Endodermal cell (in vitro differentiated cells): ENCODE data around the gene SLC39A10. TPM values are rescaled to one million over a fixed set of nuclear protein-coding genes. Genes with fewer than 3 reads are reported as not detected.

Experiments used
- DNase-seq: peaks from one replicate; pipeline ENCODE4 v3.0.0-alpha.2; 2017
- H3K27ac ChIP-seq: 2 replicates; pipeline ENCODE4 v1.5.1; 2013; ENCODE audit warnings: mild to moderate bottlenecking, low read depth, low read length, moderate library complexity
- H3K27me3 ChIP-seq: 2 replicates; pipeline ENCODE4 v1.6.1; 2013; ENCODE audit warnings: mild to moderate bottlenecking, low read length, moderate library complexity; ENCODE audit not compliant: insufficient read depth, control insufficient read depth, poor library complexity, severe bottlenecking
- H3K36me3 ChIP-seq: 2 replicates; pipeline ENCODE4 v1.7.0; 2013; ENCODE audit warnings: mild to moderate bottlenecking, low read length, moderate library complexity; ENCODE audit not compliant: control insufficient read depth, insufficient read depth
- H3K4me1 ChIP-seq: one replicate; pipeline ENCODE4 v1.7.0; 2013; ENCODE audit warnings: low read length; ENCODE audit not compliant: control insufficient read depth, insufficient read depth
- H3K4me3 ChIP-seq: 2 replicates; pipeline ENCODE4 v1.5.1; 2013; ENCODE audit warnings: mild to moderate bottlenecking, low read length, moderate library complexity
- H3K9ac ChIP-seq: 2 replicates; pipeline ENCODE4 v1.6.1; 2013; ENCODE audit warnings: mild to moderate bottlenecking, low read length, moderate library complexity; ENCODE audit not compliant: poor library complexity, severe bottlenecking; ENCODE audit errors: extremely low read depth
- H3K9me3 ChIP-seq: 2 replicates; pipeline ENCODE4 v1.6.1; 2013; ENCODE audit warnings: mild to moderate bottlenecking, low read length, moderate library complexity; ENCODE audit not compliant: control insufficient read depth
- H3K27ac Mint-ChIP-seq: 2 replicates; pipeline ENCODE4 v1.8.0; 2020; ENCODE audit warnings: mixed read lengths
- H3K27me3 Mint-ChIP-seq: 2 replicates; pipeline ENCODE4 v1.8.0; 2021; ENCODE audit warnings: mild to moderate bottlenecking, mixed read lengths; ENCODE audit not compliant: insufficient read depth
- H3K36me3 Mint-ChIP-seq: 2 replicates; pipeline ENCODE4 v1.8.0; 2020; ENCODE audit warnings: low read depth, mixed read lengths
- H3K4me1 Mint-ChIP-seq: 2 replicates; pipeline ENCODE4 v1.8.0; 2020; ENCODE audit warnings: mixed read lengths
- H3K4me3 Mint-ChIP-seq: 2 replicates; pipeline ENCODE4 v1.8.0; 2020; ENCODE audit warnings: mild to moderate bottlenecking, moderate library complexity, mixed read lengths
- H3K9me3 Mint-ChIP-seq: 2 replicates; pipeline ENCODE4 v1.8.0; 2020; ENCODE audit warnings: mild to moderate bottlenecking, mixed read lengths
- WGBS, 2 experiments: methylation state at CpG; one replicate each; pipeline versions ENCODE4 v1.1.5 to v1.1.7; 2013; ENCODE audit warnings: missing lambda C conversion rate in 2 of 2, mixed read lengths in 1 of 2; ENCODE audit not compliant: insufficient coverage in 1 of 2, insufficient read length in 1 of 2; 5-methylcytosine and 5-hydroxymethylcytosine counted together
- total RNA-seq, 2 donors: library from RNA; stranded (reverse); fragmentation: NEBNext Ultra II Directional in 1 of 2; extraction: Animal tissue kit (Norgen Biotek cat#: 25700) in 1 of 2; gene quantifications; 2 replicates in 1 of 2; 3 replicates in 1 of 2; pipeline ENCODE4 v1.2.1, GENCODE V29; 2021
- TF ChIP-seq, protein P1 (sequence below): fragments of 200-600 bp; sonication (generic); conservative IDR thresholded peaks from 2 replicates; pipeline ENCODE4 v1.5.0; 2021; ENCODE audit warnings: antibody characterized with exemption, mild to moderate bottlenecking

SLC39A10 gene
- total RNA-seq, 2 donors from 2014 or later: 79.6 to 113 TPM

DNA sequence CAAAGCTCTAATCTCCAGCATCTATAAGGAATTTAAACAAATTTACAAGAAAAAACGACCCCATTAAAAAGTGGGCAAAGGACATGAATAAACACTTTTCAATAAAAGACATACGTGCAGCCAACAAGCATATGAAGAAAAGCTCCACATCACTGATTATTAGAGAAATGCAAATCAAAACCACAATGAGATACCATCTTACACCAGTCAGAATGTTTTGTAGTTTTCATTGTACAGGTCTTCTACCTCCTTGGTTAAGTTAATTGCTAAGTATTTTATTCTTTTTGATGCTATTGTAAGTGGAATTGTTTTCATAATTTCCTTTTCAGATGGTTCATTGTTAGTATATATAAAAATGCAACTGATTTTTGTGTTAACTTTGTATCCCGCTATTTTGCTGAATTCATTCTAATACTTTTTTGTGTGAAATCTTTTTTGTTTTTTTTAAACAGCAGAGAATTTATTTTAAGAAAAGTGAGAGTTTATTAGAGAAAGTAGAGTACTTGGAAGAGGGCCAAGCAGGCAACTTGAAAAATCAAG, 40.7 kb downstream of the SLC39A10 start:
- Mint-ChIP-seq H3K36me3 (peaks cover 27% of the 10 kb centered on the region), H3K4me3 (no peak overlapping the region), H3K27ac (no peak overlapping the region), H3K27me3 (no peaks in the 10 kb centered on the region), H3K9me3 (peaks cover 16% of the 10 kb centered on the region), H3K4me1 (peaks cover 12% of the 10 kb centered on the region)
- DNase-seq: no peak
- H3K27ac ChIP-seq: no peak overlapping the region
- WGBS, 2 experiments: 93 to 100% methylated on average over 2 to 3 of the region's 3 CpGs
- TF ChIP-seq, protein P1, sequence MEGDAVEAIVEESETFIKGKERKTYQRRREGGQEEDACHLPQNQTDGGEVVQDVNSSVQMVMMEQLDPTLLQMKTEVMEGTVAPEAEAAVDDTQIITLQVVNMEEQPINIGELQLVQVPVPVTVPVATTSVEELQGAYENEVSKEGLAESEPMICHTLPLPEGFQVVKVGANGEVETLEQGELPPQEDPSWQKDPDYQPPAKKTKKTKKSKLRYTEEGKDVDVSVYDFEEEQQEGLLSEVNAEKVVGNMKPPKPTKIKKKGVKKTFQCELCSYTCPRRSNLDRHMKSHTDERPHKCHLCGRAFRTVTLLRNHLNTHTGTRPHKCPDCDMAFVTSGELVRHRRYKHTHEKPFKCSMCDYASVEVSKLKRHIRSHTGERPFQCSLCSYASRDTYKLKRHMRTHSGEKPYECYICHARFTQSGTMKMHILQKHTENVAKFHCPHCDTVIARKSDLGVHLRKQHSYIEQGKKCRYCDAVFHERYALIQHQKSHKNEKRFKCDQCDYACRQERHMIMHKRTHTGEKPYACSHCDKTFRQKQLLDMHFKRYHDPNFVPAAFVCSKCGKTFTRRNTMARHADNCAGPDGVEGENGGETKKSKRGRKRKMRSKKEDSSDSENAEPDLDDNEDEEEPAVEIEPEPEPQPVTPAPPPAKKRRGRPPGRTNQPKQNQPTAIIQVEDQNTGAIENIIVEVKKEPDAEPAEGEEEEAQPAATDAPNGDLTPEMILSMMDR: no peak
- H3K4me1 ChIP-seq: no peaks in the 10 kb centered on the region
- H3K36me3 ChIP-seq: peaks cover 4% of the 10 kb centered on the region
- H3K27me3 ChIP-seq: no peaks in the 10 kb centered on the region
- H3K4me3 ChIP-seq: no peak overlapping the region
- H3K9ac ChIP-seq: no peak overlapping the region
- H3K9me3 ChIP-seq: peaks cover 28% of the 10 kb centered on the region

DNA sequence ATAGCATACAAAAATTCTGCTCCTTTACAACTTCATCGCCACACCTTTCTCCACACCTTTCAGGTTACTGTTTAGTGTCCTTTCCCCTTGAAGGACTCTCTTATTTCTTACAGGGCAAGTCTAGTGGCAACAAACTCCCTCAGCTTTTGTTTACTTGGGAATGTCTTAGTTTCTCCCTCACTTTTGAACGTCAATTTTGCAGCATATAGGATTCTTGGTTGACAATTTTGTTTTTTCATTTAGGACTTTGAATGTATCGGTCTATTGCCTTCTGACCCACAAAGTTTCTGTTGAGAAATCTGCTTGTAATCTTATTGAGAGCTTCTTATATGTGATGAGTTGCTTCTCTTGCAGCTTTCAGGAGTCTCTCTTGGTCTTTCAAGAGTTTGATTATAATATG, 43.5 kb downstream of the SLC39A10 start:
- Mint-ChIP-seq H3K27ac (no peak overlapping the region), H3K36me3 (peaks cover 18% of the 10 kb centered on the region), H3K27me3 (no peaks in the 10 kb centered on the region), H3K4me3 (no peak overlapping the region), H3K9me3 (peaks cover 16% of the 10 kb centered on the region), H3K4me1 (peaks cover 11% of the 10 kb centered on the region)
- TF ChIP-seq, protein P1: no peak
- Histone ChIP-seq H3K9ac (no peak overlapping the region), H3K4me3 (peak overlapping the region; percentile 14), H3K36me3 (no peaks in the 10 kb centered on the region), H3K9me3 (peaks cover 28% of the 10 kb centered on the region), H3K27me3 (no peaks in the 10 kb centered on the region), H3K4me1 (no peaks in the 10 kb centered on the region), H3K27ac (no peak overlapping the region)
- DNase-seq: no peak
- 92 to 100% methylated on average over 2 of the region's 3 CpGs for WGBS, 2 experiments

DNA sequence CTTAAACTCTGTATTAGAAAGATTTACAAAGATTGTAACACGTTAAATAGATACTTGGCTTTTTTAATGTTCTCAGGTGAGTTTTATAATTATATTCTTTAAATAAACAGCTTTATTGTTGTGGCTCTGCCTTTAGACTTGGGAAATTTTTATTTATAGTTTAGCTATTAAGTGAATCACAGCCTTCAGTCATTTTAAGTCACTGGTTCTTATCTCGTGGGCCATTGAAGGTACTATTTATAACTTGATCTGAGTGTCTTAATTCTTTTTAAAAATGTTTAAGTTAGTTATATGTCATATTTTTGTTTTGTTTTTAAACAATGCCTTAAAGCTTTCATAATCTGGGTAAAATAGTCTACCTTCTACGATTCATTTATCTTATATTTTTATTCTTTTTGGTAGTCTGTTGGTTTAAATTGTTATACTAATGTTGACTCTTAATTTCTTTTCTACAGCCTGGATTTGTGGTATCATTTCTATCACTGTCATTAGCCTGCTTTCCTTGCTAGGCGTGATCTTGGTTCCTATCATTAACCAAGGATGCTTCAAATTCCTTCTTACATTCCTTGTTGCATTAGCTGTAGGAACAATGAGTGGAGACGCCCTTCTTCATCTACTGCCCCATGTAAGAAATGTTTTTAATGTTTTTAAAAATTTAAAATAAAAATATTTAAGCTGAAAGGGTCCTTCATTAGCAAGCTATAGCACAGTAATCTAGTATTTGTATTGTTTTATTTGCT, 49.3 kb downstream of the SLC39A10 start:
- Histone ChIP-seq H3K27ac (no peak overlapping the region), H3K27me3 (no peaks in the 10 kb centered on the region), H3K9ac (peak overlapping the region; percentile 17), H3K4me3 (no peak overlapping the region), H3K4me1 (peaks cover 6% of the 10 kb centered on the region), H3K9me3 (peaks cover 6% of the 10 kb centered on the region), H3K36me3 (peaks cover 3% of the 10 kb centered on the region)
- TF ChIP-seq, protein P1: no peak
- no peak overlapping the region for H3K4me3 Mint-ChIP-seq
- peaks cover 8% of the 10 kb centered on the region for H3K36me3 Mint-ChIP-seq
- H3K4me1 Mint-ChIP-seq: peaks cover 23% of the 10 kb centered on the region
- H3K27ac Mint-ChIP-seq: peak overlapping the region; percentile 75
- H3K9me3 Mint-ChIP-seq: peaks cover 2% of the 10 kb centered on the region
- no peaks in the 10 kb centered on the region for H3K27me3 Mint-ChIP-seq
- DNase-seq: no peak
- WGBS, 2 experiments: 54 to 60% methylated on average over 1 to 3 of the region's 5 CpGs
